ENCODE measurements around the gene KCTD13.

- no peak for TF ChIP-seq PHF8 (IDR thresholded peaks at IDR 0.05; ENCODE audit: borderline replicate concordance, low read depth)
- no peak for TF ChIP-seq MAZ (IDR thresholded peaks at IDR 0.05; ENCODE audit: borderline replicate concordance, low read depth, low read length)
- no peak for TF ChIP-seq RNF2 (IDR thresholded peaks at IDR 0.05; ENCODE audit: borderline replicate concordance, low read depth)
- TF ChIP-seq, protein P1, sequence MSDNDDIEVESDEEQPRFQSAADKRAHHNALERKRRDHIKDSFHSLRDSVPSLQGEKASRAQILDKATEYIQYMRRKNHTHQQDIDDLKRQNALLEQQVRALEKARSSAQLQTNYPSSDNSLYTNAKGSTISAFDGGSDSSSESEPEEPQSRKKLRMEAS (IDR thresholded peaks at IDR 0.05): no peak
Observed at GRCh38 chr16:29950806-29951461, 24.9 kb upstream of the KCTD13 start.

All from A549 (cell line).